SK-N-MC (cell line): ENCODE measurements around the gene CYSRT1.

Experiments used
- EZH2 ChIP-seq: fragments of 200-600 bp; sonication (generic); IDR thresholded peaks from one replicate; pipeline ENCODE4 v1.6.1; 2017; ENCODE audit warnings: antibody characterized with exemption
- FOXP2 ChIP-seq: optimal IDR thresholded peaks from 2 replicates; pipeline ENCODE3; 2011; ENCODE audit warnings: mild to moderate bottlenecking, moderate library complexity; ENCODE audit not compliant: insufficient read depth; ENCODE audit errors: extremely low read length, control extremely low read depth
- POLR2AphosphoS5 ChIP-seq: IDR thresholded peaks from 2 replicates; pipeline ENCODE4 v1.6.1; 2012; ENCODE audit warnings: mild to moderate bottlenecking, low read depth, low read length, borderline replicate concordance

DNA sequence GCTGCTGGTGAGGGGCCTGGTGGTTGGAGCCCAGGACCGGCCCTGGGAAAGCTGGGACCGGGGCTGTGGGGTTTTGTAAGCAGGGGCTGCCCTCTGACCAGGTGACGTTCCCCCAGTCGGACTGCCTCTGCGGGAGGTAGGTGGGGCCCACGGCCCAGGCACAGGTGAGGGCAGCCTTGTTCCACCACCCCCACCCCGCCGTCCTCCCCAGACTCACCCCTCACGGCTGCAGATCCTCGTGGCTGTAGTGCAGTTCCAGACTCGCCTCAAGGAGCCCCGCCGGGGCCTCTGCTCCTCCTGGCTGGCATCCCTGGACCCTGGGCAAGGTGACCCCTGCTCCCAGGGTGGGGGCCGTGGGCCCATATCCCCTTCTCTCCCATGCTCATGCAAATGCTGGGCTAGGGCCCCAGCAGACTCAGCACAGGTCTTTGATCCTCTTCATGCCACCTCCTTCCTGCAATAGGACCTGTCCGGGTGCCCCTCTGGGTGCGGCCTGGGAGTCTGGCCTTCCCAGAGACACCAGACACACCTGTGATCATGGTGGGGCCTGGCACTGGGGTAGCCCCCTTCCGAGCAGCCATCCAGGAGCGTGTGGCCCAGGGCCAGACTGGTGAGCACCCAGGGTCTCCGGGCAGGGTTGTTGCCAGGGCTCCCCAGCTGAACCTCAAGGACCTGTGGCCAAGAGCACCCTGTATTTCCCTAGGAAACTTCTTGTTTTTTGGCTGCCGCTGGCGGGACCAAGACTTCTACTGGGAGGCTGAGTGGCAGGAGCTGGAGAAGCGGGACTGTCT lies 9.6 kb upstream of the CYSRT1 start:
- TF ChIP-seq EZH2 (no peak), POLR2AphosphoS5 (no peak), FOXP2 (no peak)
